UCSD-AML1 (cell line): Measurements from ENCODE around the gene MLH1.
"Not testable (repeated sequence)": the region's sequence is repeated elsewhere in the genome, so short reads cannot be mapped to it uniquely, and the experiment has no call there.

Source experiments
- DNase-seq: peaks from one replicate; lab custom pipeline; 2025; ENCODE audit not compliant: unreplicated experiment; lab: John Stamatoyannopoulos, UW

The MLH1 gene

DNA sequence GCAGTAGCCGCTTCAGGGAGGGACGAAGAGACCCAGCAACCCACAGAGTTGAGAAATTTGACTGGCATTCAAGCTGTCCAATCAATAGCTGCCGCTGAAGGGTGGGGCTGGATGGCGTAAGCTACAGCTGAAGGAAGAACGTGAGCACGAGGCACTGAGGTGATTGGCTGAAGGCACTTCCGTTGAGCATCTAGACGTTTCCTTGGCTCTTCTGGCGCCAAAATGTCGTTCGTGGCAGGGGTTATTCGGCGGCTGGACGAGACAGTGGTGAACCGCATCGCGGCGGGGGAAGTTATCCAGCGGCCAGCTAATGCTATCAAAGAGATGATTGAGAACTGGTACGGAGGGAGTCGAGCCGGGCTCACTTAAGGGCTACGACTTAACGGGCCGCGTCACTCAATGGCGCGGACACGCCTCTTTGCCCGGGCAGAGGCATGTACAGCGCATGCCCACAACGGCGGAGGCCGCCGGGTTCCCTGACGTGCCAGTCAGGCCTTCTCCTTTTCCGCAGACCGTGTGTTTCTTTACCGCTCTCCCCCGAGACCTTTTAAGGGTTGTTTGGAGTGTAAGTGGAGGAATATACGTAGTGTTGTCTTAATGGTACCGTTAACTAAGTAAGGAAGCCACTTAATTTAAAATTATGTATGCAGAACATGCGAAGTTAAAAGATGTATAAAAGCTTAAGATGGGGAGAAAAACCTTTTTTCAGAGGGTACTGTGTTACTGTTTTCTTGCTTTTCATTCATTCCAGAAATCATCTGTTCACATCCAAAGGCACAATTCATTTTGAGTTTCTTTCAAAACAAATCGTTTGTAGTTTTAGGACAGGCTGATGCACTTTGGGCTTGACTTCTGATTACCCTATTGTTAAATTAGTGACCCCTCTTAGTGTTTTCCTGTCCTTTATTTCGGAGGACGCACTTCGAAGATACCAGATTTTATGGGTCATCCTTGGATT, at the start of gene MLH1:
MLH1 (plus strand) TSS at position 193 of the 958 bp plus-strand sequence; CDS start at position 223, 30 bp downstream.
- DNase-seq: no peak

DNA sequence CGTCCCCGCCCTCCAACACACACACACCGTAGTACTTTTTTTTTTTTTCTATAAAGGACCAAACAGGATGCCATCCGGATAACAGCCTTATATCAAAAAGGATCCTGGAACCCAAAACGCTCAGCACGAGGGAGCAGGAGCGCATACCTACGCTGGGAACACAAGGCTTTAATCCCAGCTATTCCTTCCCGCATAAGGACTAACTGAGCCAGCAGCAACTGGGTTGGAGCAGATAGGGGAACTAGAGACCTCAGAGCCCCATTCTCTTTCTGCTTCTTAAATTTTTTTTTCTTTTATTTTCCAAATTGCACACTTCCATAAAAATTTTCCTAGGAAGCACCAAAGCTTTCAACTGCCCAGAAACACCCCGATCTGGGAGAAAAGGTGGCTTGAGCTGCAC, 49.7 kb upstream of the MLH1 start:
- no peak for DNase-seq

DNA sequence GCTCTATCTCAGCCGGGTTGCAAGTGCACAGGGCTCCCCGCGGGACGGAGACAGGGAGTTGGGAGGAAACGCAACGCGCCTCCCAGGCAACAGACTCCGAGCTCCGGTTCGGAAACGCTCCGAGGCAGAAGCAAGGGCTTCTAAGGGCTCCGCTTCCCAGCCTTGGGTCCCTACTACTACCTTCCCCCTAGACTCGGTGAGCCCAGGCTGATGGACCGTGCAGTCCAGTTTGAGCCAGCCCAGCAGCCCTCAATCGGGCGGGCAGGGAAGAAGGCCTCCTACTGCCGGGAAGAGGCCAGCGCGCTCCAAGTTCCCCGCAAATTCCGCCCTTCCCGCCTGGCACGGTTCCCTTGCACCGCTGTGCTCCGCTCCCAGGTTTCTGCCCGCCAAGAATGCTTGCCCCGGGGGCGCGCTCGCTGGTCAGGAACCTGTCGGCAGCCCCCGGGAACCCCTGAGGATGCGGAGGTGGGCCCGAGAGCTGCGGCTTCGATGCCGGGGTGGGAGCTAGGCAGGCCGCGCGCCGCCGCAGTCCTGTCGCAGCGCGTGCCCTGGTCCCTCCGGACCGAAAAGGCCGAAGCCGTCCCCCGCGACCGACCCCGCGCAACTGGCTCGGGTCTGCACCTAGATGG, 49.2 kb upstream of the MLH1 start:
- DNase-seq: peak; percentile 52

DNA sequence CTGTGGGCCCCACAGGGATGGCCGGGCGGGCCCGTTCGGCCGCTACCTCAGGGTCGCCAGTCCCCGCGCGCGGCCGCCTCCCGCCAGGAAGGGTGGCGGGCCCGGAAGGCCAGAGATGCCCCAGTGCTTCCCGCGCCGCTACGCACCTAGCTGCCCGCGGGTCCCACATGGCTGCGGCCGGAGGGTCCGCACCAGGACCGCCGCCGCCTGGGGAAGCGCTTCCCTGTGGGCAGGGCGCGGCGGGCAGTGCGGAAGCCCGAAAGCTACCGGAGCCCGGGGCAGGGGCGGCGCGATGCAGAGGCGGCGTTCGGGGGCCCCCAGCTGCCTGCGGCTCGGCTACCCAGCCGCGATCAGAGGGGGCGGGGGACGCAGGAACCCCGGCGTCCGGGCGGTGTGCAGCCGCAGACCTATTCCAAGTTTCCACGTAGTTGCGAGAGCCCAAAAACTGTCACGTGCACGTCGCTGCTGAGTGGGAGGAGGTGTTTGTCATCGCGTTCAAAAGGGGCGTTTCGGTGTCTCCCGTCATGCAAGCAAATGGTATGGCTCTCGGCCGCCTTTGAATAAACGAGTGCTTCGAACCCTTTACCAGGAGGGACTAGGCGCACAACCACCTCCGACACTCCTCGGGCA, 48.6 kb upstream of the MLH1 start, which contains the start of gene TRANK1:
TRANK1 (minus strand) TSS at position 414 of the 630 bp plus-strand sequence; CDS start at position 169, 245 bp downstream.
- DNase-seq: no peak

DNA sequence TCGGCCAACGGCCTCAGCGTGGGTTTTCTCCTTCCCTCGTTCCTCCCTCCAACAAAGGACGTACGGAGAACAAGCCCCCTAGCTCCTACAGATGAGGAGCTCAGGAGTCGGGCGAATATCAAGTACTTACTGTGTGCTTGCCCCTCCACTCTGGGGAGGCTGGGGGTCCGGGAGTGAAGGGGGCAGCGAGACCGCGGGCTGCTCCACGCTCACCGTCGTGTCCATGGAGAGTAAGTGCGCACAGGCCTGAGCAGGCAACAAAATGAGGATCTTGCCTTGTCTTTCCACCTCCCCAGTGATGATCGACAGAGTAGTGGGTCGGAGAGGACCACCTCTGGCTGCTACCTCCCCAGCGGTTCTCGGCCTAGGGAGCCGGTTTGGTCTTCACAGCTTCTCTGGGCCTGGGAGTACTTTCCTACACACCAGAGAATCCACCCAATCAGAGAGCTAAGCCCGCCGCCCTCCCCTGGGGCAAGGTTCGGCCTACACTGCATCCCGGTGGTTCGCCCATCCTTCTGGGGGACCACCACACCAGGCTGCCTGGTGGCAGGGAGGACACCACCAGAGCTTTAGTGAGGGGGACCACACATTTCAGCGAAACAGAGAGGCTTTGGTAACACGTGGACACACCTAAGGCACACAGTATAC, 47.9 kb upstream of the MLH1 start:
- no peak for DNase-seq

DNA sequence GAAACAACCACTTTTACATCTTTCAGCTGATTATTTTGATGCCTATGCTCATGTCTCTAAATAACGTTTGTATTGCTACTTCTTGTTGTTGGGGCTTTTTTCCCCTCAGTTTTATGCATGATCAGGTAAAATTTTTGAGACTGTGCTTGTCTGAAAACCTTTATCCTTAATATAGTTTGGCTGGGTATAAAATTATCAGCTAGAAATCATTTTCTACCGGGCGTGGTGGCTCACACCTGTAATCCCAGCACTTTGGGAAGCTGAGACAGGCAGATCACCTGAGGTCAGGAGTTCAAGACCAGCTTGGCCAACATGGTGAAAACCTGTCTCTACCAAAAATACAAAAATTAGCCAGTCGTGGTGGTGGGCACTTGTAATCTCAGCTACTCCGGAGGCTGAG, 45.5 kb upstream of the MLH1 start:
- DNase-seq: not testable (repeated sequence)

DNA sequence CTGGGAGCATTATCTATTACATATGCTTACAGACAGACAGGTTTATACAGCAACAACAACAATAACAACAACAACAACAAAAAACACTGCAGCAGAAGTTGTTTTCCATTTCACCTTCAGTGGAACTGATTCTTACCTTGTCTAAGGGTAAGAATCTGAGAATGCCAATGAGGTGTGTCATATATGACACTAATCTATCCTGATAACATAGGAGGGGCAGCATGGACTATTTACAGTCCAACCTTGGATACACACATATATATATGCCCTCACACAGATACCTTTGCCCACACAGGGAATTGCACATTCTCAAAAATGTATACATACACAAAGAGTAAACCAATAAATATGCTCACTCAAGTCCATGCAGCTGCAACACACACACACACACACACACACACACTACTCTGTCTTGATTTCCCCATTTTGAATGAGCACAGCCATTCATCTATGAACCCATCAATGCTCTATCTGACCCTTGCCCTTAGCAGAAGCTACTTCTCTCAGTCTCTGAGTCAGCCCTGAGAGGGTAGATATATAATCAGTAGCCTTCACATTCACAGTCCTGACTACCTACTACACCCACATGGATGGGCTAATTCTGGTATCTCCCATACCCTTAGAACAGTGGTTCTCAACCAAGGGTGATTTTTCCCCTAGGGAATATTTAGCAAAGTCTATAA, 38.7 kb upstream of the MLH1 start:
- DNase-seq: no peak

DNA sequence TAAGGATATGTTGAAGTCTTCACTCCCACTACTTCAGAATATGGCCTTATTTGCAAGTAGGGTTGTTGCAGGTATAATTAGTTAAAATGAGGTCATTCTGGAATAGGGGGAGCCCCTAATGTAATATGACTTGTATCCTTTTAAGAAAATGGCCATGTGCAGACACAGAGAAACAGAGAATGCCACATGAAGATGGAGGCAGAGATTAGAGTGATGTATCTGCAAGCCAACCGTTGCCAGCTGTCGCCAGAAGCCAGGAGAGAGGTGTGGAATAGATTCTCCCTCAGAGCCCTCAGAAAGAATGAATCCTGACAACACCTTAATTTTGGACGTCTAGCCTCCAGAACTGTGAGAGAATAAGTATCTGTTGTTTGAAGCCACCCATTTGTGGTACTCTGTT, 37.2 kb upstream of the MLH1 start:
- DNase-seq: no peak

DNA sequence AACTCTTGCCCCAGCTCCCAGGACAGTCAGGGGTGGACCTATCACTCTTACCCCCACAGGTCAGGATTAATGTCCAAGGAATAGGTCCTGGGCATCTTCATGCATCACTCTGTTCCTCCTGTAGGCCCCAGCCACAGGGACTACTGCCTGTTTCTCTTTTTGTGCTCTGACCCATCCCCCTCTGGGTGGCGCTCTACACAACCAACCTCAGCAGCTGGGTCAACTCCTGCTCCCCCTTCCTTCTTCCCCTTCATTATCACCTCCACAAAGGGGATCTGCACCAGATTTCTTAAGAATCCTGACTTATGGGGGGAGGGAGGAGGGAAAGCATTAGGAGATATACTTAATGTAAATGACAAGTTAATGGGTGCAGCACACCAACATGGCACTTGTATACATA, 36.3 kb upstream of the MLH1 start:
- no peak for DNase-seq

DNA sequence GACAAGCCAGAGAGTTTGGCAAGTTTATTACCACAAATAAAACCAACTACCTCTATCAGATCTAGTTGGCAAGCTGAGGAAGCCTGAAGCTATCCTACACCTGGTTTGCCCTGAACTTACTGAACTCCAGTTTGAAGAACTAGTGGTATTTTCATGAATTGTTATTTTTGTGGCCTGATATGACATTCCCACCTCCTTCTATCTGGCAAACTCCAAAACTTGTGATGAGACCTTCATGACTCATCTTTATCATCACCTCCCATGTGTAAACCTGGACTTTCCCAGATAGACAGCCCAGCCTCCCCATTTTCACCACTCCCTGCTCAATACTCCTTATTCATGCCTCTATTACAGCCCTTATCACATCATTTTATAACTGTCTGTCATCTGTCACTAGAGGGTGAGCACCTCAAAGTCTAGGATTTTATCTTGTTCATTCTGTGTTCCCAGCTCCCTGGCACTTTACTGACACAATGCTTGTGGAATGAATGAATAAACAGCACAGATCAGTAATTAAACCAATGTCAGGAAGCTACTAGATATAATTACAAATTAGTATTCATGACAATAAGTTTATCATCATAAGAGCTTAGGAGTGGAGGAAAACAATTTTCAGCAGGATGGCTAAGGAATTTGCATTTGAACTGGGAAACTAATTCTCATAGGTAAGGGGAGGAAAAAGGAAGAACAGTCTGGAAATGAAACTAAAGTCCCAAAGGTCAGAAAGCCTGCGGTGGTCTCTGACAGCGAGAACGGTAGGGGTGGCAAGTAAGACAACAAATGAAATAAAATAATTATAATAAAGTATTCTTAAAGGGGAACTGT, 35.2 kb upstream of the MLH1 start:
- no peak for DNase-seq

DNA sequence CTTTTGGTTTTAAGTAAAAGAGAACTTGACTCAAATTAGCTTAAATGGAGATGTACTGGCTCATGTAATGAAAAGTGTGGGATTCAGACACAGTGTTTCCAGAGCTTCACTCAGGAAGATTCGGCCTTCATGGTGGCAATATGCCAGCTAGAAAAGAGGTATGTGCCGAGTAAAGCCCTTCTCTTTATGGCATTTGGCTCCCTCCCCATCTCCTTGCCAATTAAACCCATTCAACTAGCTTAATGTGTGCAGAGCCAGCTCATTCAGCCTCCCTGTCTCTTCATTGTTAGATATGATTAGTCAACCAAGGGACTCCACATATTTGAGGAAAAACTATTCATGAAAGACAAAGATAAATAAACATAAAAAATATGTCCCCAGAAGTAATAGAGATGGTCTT, 33.5 kb upstream of the MLH1 start:
- no peak for DNase-seq

DNA sequence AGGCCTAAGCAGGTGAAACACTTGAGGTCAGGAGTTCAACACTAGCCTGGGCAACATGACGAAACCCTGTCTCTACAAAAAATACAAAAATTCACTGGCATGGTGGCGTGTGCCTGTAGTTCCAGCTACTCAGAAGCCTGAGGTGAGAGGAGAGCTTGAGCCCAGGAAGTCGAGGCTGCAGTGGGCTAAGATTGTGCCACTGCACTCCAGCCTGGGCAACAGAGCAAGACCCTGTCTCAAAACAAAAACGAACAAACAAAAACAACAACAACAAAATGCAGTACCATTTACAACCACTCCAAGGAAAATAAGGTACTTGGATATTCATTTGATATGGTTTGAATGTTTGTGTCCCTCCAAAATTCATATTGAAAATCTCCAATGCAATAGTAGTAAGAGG, 32.8 kb upstream of the MLH1 start:
- DNase-seq: no peak

DNA sequence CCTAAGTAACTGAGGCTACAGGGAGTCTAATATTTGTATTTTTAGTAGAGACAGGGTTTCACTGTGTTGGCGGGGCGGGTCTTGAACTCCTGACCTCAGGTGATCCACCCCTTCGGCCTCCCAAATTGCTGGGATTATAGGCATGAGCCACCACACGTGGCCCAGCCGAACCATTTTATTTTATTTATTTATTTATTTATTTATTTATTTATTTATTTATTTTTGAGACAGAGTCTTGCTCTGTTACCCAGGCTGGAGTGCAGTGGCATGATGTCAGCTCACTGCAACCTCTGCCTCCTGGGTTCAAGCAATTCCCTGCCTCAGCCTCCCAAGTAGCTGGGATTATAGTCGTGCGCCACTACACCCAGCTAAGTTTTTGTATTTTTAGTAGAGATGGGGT, 30.3 kb upstream of the MLH1 start:
- not testable (repeated sequence) for DNase-seq

DNA sequence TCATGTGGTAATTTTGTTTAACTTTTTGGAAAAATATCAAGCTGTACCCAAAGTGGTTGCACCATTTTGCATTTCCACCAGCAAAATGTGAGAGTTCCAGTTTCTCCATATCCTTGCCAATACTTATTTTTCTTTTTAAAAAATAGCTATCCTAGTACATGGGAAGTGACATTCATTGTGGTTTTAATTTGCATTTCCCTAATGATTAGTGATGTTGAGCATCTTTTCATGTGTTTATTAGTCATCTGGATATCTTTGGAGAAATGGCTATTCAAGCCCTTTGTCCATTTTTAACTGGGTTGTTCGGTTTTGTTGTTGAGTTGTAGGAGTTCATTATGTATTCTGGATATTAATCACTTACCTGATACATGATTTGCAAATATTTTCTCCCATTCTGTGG, 29.0 kb upstream of the MLH1 start:
- no peak for DNase-seq

DNA sequence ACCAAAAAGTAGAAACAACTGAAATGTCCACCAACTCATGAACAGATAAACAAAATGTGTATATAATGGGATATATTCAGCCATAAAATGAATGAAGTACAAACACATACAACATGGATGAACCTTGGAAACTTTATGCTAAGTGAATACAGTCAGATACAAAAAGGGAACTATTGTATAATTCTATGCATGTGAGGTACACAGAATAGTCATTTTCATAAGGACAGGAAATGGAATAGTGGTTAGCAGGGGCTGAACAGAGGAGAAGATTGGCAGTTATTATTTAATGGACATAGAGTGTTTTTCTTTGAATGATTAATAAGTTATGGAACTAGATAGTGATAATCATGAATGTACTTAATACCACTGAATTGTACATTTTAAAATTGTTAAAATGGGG, 28.5 kb upstream of the MLH1 start:
- DNase-seq: no peak

DNA sequence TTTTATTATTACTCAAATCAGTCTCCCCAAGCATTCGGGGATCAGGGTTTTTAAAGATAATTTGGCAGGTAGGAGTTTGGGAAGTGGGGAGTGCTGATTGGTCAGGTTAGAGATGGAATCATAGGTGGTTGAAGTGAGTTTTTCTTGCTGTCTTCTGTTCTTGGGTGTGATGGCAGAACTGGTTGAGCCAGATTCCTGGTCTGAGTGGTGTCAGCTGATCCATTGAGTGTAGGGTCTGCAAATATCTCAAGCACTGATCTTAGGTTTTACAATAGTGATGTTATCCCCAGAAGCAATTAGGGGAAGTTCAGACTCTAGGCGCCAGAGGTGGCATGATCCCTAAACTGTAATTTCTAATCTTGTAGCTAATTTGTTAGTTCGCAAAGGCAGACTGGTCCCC, 27.9 kb upstream of the MLH1 start:
- no peak for DNase-seq

DNA sequence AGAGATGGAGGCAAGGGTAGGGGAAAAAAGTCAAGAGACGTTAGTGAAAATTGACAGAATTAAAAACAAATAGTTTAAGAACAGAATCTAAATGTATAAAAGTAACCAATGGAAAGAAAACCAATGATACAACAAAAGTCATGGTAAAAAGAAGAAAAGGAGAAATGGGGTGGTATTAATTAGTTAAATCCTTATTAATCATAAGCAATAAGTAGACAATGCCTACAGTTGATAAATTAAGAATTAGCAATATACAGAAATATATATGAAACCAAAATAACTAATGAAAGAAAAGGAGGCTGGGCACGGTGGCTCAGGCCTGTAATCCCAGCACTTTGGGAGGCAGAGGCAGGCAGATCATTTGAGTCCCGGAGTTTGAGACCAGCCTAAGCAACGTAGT, 24.2 kb upstream of the MLH1 start:
- DNase-seq: no peak

DNA sequence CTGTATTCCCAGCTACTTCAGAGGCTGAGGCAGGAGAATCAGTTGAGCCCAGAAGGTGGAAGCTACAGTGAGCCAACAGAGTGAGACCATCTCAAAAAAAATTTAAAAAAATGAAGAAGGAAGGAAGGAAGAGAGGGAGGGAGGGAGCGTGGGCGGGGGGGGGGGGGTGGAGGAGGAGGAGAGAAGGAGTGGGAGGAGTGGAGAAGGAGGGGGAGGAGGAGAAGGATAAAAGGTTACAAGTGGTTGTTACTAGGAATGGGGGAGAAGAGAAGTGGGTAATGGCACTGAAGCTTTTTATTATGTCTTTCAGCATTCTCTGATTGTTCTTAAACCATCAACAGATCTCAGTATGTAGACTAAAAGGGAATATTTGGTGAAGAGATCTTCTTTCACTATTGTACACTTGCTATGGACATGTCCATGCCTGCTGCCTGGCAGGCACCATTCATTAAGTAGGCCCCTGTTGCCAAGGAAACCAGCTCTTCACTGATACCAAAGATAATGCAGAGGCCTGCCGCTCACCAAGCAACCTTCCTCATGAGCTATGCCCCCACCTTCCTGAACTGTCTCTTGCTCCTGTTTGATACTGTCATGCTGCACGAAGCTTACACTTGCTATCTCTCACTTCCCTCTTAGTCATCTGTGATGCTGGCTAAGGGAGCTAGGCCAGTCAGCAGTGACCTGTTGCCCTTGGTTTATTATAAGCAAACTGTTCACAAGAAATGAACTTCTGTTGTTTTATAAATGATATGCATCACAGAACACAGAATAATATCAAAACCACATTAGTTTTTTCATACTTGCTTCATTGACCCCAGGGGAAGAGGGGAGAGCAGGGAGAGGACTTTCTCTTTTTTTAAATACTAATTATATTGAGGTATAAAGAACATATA, 23.5 kb upstream of the MLH1 start:
- DNase-seq: peak; percentile 43

DNA sequence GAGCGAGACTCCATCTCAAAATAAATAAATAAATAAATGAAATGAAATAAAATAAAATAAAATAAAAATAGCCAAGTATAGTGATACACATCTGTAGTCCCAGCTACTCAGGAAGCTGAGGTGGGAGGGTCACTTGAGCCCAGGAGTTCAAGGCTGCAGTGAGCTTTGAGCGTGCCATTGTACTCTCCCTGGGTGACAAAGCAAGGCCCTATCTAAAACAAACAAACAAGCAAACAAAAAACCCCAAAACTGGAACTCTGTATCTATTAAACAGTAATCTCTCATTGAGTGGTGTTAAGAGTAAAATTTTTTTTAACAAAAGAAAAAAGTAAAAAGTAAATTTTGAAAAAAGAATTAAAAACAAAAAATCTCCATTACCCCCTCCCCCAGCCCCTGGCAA, 21.2 kb upstream of the MLH1 start:
- no peak for DNase-seq
